Measurements from ENCODE around the gene USHBP1.
A peak's percentile ranks its signal among the peaks of the same experiment; 100 is the strongest.

The USHBP1 gene

DNA sequence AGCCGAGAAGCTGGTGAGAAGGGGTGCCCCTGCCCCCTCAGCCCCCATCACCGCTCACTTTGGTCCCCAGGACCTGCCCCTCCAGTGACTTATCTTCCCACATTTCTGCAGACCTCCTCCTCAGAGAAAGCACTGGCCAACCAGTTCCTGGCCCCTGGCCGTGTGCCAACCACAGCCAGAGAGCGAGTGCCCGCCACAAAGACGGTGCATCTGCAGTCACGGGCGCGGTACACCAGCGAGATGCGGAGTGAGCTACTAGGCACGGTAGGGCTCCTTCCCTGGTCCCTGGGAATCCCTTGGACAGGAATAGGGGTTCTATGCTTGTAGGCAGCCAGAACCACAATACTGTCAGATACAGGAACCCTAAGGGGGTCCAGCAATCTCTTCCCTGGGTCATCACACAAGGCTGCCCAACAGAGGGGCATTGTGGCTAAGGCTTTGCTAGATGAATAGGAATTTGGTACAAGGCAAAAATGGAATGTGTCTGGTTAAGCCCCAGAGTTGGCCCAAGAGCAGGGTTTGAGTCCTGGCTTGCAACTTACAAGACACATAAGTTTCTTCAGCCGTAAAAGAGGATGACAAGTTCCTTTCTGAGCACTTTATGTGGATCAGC, 48.4 kb downstream of the USHBP1 start:
- peaks cover 19% of the 10 kb centered on the region for H3K4me1 ChIP-seq (ENCODE audit: control insufficient read depth, insufficient read depth, low read depth, low read length)
- H2BK15ac ChIP-seq (ENCODE audit: low read depth, poor library complexity, severe bottlenecking): peak overlapping the region; percentile 92
- no peak overlapping the region for H3K27ac ChIP-seq (ENCODE audit: low read length, poor library complexity, severe bottlenecking)
- 98% methylated on average over 13 of the region's 13 CpGs for WGBS
- H4K91ac ChIP-seq (ENCODE audit: low read length): peak overlapping the region; percentile 40
- H2BK12ac ChIP-seq (ENCODE audit: low read length in 2 of 2): peak overlapping the region in 1 of 2 experiments; percentile 51
- peak overlapping the region; percentile 58 for H2AK5ac ChIP-seq (ENCODE audit: low read length, severe bottlenecking)
- H3K9me3 ChIP-seq (ENCODE audit: control insufficient read depth, low read length): no peaks in the 10 kb centered on the region
- no peak overlapping the region for H2BK5ac ChIP-seq (ENCODE audit: low read depth, low read length, poor library complexity, severe bottlenecking)
- no peak for DNase-seq
- H3K4me3 ChIP-seq (ENCODE audit: insufficient read depth in 1 of 2, low read depth in 1 of 2, low read length in 2 of 2): peak overlapping the region in 1 of 2 experiments; percentile 86
- H3K4me2 ChIP-seq (ENCODE audit: low read length, poor library complexity, severe bottlenecking): peak overlapping the region; percentile 1
- H3K36me3 ChIP-seq (ENCODE audit: control insufficient read depth in 1 of 2, insufficient read depth in 2 of 2, low read depth in 1 of 2, low read length in 2 of 2): peaks cover 52 to 54% of the 10 kb centered on the region in 2 experiments
- H3K4ac ChIP-seq (ENCODE audit: low read depth in 1 of 2, low read length in 2 of 2): peak overlapping the region; percentile 49 to 52
- peak overlapping the region; percentile 4 to 28 for H3K18ac ChIP-seq (ENCODE audit: low read depth in 1 of 2, low read length in 2 of 2)
- no peak overlapping the region for H2AFZ ChIP-seq (ENCODE audit: low read depth, low read length)
- H3K27me3 ChIP-seq (ENCODE audit: control insufficient read depth in 1 of 2, insufficient read depth in 1 of 2, low read length in 2 of 2): no peaks in the 10 kb centered on the region
- peak overlapping the region; percentile 15 for H2BK120ac ChIP-seq (ENCODE audit: low read depth, low read length)
- peak overlapping the region; percentile 14 for H4K8ac ChIP-seq (ENCODE audit: low read length)
- H3K9ac ChIP-seq (ENCODE audit: low read length): no peak overlapping the region
- H3K23ac ChIP-seq (ENCODE audit: low read length in 2 of 2): no peak overlapping the region
- peaks cover 14% of the 10 kb centered on the region for H3K79me1 ChIP-seq (replicated peaks; ENCODE audit: low read length, poor library complexity, severe bottlenecking)
- H3K14ac ChIP-seq (ENCODE audit: low read length in 2 of 2): no peak overlapping the region

GRCh38 chr19:17215127-17215971, 49.2 kb downstream of the USHBP1 start, which contains the start of gene USE1:
USE1 (plus strand) TSS chr19:17215357; CDS start chr19:17215406, 49 bp downstream.
- peak within 1 kb of the TSS; percentile 97 to 98 for H3K4ac ChIP-seq (ENCODE audit: low read depth in 1 of 2, low read length in 2 of 2)
- H3K79me1 ChIP-seq (replicated peaks; ENCODE audit: low read length, poor library complexity, severe bottlenecking): peaks cover 14% of the 10 kb centered on the region
- no peak within 1 kb of the TSS for H3K14ac ChIP-seq (ENCODE audit: low read length in 2 of 2)
- peaks cover 16% of the 10 kb centered on the region for H3K4me1 ChIP-seq (ENCODE audit: control insufficient read depth, insufficient read depth, low read depth, low read length)
- H2BK15ac ChIP-seq (ENCODE audit: low read depth, poor library complexity, severe bottlenecking): peak within 1 kb of the TSS; percentile 99
- peak within 1 kb of the TSS; percentile 92 for H2AK5ac ChIP-seq (ENCODE audit: low read length, severe bottlenecking)
- peak within 1 kb of the TSS; percentile 97 for H4K8ac ChIP-seq (ENCODE audit: low read length)
- peak within 1 kb of the TSS; percentile 95 to 98 for H3K18ac ChIP-seq (ENCODE audit: low read depth in 1 of 2, low read length in 2 of 2)
- peak within 1 kb of the TSS in 1 of 2 experiments; percentile 87 for H3K23ac ChIP-seq (ENCODE audit: low read length in 2 of 2)
- H3K9ac ChIP-seq (ENCODE audit: low read length): peak within 1 kb of the TSS; percentile 90
- 4% methylated on average over 50 of the region's 56 CpGs for WGBS
- peak within 1 kb of the TSS; percentile 78 to 86 for H3K4me3 ChIP-seq (ENCODE audit: insufficient read depth in 1 of 2, low read depth in 1 of 2, low read length in 2 of 2)
- peak within 1 kb of the TSS; percentile 25 to 90 for H2BK12ac ChIP-seq (ENCODE audit: low read length in 2 of 2)
- H2BK5ac ChIP-seq (ENCODE audit: low read depth, low read length, poor library complexity, severe bottlenecking): peak within 1 kb of the TSS; percentile 97
- H3K4me2 ChIP-seq (ENCODE audit: low read length, poor library complexity, severe bottlenecking): peak within 1 kb of the TSS; percentile 66
- H3K9me3 ChIP-seq (ENCODE audit: control insufficient read depth, low read length): no peaks in the 10 kb centered on the region
- H3K27ac ChIP-seq (ENCODE audit: low read length, poor library complexity, severe bottlenecking): peak within 1 kb of the TSS; percentile 88
- peak within 1 kb of the TSS; percentile 89 for H2AFZ ChIP-seq (ENCODE audit: low read depth, low read length)
- H3K27me3 ChIP-seq (ENCODE audit: control insufficient read depth in 1 of 2, insufficient read depth in 1 of 2, low read length in 2 of 2): no peaks in the 10 kb centered on the region
- DNase-seq: peak; percentile 92
- peak within 1 kb of the TSS; percentile 98 for H4K91ac ChIP-seq (ENCODE audit: low read length)
- H3K36me3 ChIP-seq (ENCODE audit: control insufficient read depth in 1 of 2, insufficient read depth in 2 of 2, low read depth in 1 of 2, low read length in 2 of 2): peaks cover 60 to 62% of the 10 kb centered on the region in 2 experiments
- H2BK120ac ChIP-seq (ENCODE audit: low read depth, low read length): peak within 1 kb of the TSS; percentile 93

DNA sequence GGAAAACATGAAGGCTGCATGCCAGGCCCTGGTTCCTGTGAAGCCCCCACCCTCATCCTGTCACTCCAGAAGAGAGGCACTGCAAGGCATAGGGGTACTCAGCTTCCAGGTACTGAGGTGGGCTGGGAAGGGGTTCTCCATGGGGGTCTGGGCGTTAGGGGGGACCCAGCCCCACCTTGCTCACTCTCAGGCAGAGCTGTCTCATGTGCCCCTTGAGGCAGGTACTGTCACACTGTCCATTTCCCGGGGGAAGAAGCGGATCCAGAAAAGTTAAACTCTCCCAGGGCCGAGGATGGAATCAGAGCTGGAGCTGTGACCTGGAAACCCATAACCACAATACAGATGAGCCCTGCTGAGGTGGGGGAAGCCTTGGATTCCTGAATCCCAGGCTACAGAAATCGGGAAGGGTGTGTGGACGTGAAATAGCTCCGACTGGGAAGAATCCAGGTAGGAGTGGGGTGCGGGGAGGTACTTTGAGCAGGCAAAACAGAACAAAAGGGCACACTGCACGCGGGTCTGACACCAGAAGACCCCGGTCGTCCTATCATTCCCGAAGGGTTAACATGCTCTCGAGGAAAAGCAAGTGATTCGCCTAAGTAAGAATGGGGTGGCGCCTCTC, 49.9 kb downstream of the USHBP1 start:
- no peak overlapping the region for H2AFZ ChIP-seq (ENCODE audit: low read depth, low read length)
- H3K9ac ChIP-seq (ENCODE audit: low read length): peak overlapping the region; percentile 90
- no peak for DNase-seq
- no peaks in the 10 kb centered on the region for H3K27me3 ChIP-seq (ENCODE audit: control insufficient read depth in 1 of 2, insufficient read depth in 1 of 2, low read length in 2 of 2)
- peak overlapping the region; percentile 48 to 95 for H3K18ac ChIP-seq (ENCODE audit: low read depth in 1 of 2, low read length in 2 of 2)
- peak overlapping the region; percentile 53 for H2BK5ac ChIP-seq (ENCODE audit: low read depth, low read length, poor library complexity, severe bottlenecking)
- peaks cover 65 to 67% of the 10 kb centered on the region in 2 experiments for H3K36me3 ChIP-seq (ENCODE audit: control insufficient read depth in 1 of 2, insufficient read depth in 2 of 2, low read depth in 1 of 2, low read length in 2 of 2)
- H3K4me2 ChIP-seq (ENCODE audit: low read length, poor library complexity, severe bottlenecking): peak overlapping the region; percentile 66
- no peak overlapping the region for H3K14ac ChIP-seq (ENCODE audit: low read length in 2 of 2)
- H3K4me3 ChIP-seq (ENCODE audit: insufficient read depth in 1 of 2, low read depth in 1 of 2, low read length in 2 of 2): peak overlapping the region; percentile 78 to 86
- H4K91ac ChIP-seq (ENCODE audit: low read length): peak overlapping the region; percentile 48
- H3K4me1 ChIP-seq (ENCODE audit: control insufficient read depth, insufficient read depth, low read depth, low read length): peaks cover 13% of the 10 kb centered on the region
- H3K27ac ChIP-seq (ENCODE audit: low read length, poor library complexity, severe bottlenecking): peak overlapping the region; percentile 88
- peak overlapping the region in 1 of 2 experiments; percentile 25 for H2BK12ac ChIP-seq (ENCODE audit: low read length in 2 of 2)
- no peak overlapping the region for H3K23ac ChIP-seq (ENCODE audit: low read length in 2 of 2)
- peak overlapping the region; percentile 11 for H2BK120ac ChIP-seq (ENCODE audit: low read depth, low read length)
- H4K8ac ChIP-seq (ENCODE audit: low read length): peak overlapping the region; percentile 94
- peak overlapping the region; percentile 81 to 90 for H3K4ac ChIP-seq (ENCODE audit: low read depth in 1 of 2, low read length in 2 of 2)
- peak overlapping the region; percentile 92 for H2AK5ac ChIP-seq (ENCODE audit: low read length, severe bottlenecking)
- H3K79me1 ChIP-seq (replicated peaks; ENCODE audit: low read length, poor library complexity, severe bottlenecking): peaks cover 14% of the 10 kb centered on the region
- WGBS: 49% methylated on average over 15 of the region's 16 CpGs
- H2BK15ac ChIP-seq (ENCODE audit: low read depth, poor library complexity, severe bottlenecking): peak overlapping the region; percentile 60
- no peaks in the 10 kb centered on the region for H3K9me3 ChIP-seq (ENCODE audit: control insufficient read depth, low read length)
